Endothelial cell of umbilical vein (primary cell): ENCODE measurements around the gene SRCAP.

Experiments
- CTCF ChIP-seq, 2 donors: IDR thresholded peaks; 1 replicate in 1 of 2; 2 replicates in 1 of 2; pipeline ENCODE4 v1.5.1; 2011; ENCODE audit warnings: low read length in 2 of 2, mild to moderate bottlenecking in 2 of 2, moderate library complexity in 2 of 2, control low read depth in 1 of 2, inconsistent platforms in 1 of 2, low read depth in 1 of 2; ENCODE audit not compliant: insufficient read depth in 1 of 2; ENCODE audit errors: extremely low read depth in 1 of 2
- GATA2 ChIP-seq: IDR thresholded peaks from 2 replicates; pipeline ENCODE4 v1.7.0; 2011; ENCODE audit warnings: low read depth, mild to moderate bottlenecking, moderate library complexity, mixed read lengths, low read length; ENCODE audit not compliant: insufficient read length, insufficient read depth
- JUN ChIP-seq: IDR thresholded peaks from 2 replicates; pipeline ENCODE4 v1.6.1; 2011; ENCODE audit warnings: borderline replicate concordance, low read depth; ENCODE audit not compliant: insufficient read length, insufficient read depth
- POLR2A ChIP-seq: IDR thresholded peaks from 2 replicates; pipeline ENCODE4 v1.6.1; 2012; ENCODE audit warnings: low read depth, mild to moderate bottlenecking, control low read depth, low read length
- POLR2AphosphoS5 ChIP-seq: IDR thresholded peaks from 2 replicates; pipeline ENCODE4 v1.6.1; 2012; ENCODE audit warnings: low read depth, mild to moderate bottlenecking, control low read depth, low read length, moderate library complexity; ENCODE audit not compliant: insufficient read depth

DNA sequence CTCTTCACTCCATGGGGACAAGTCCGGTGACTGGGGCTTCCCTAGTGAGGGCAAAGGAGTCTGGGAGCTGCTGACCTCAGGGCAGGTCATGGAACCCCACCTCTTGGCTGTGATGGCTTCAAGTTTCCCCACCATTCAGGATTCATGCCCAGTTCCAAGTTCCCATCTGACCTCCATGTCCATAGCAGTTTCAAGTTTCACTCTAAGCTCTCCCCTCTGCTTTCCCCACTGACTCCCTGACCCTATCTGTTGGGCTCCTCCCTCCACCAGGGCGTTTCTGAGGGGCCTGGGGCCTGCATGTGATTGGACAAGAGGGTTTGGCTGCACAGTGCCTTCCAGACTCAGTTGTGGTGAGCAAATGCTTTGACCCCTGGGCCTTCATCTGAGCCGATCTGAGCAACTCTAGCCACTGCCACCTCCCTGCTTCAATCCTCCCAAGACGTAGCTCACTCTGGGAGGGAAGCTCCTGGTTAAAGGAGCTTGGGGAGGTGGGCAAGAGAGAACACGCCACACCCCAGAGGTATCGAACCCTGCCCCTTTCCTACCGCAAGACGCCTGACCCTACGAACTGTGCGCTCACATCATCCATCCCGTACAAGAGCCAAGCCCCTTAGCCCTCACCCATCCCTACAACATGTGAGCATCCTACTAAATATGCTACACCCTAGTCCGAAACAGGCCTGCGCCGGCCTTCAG lies 79.7 kb downstream of the SRCAP start:
- TF ChIP-seq CTCF (IDR thresholded peaks at IDR 0.05; ENCODE audit: extremely low read depth in 1 of 2, insufficient read depth in 1 of 2, low read depth in 1 of 2, low read length in 2 of 2) (no peak), POLR2A (no peak), POLR2AphosphoS5 (no peak), GATA2 (no peak), JUN (no peak)
